Measurements from ENCODE around the gene ZNF611.
"Not testable (repeated sequence)": the region's sequence is repeated elsewhere in the genome, so short reads cannot be mapped to it uniquely, and the experiment has no call there.

ZNF611 gene

DNA sequence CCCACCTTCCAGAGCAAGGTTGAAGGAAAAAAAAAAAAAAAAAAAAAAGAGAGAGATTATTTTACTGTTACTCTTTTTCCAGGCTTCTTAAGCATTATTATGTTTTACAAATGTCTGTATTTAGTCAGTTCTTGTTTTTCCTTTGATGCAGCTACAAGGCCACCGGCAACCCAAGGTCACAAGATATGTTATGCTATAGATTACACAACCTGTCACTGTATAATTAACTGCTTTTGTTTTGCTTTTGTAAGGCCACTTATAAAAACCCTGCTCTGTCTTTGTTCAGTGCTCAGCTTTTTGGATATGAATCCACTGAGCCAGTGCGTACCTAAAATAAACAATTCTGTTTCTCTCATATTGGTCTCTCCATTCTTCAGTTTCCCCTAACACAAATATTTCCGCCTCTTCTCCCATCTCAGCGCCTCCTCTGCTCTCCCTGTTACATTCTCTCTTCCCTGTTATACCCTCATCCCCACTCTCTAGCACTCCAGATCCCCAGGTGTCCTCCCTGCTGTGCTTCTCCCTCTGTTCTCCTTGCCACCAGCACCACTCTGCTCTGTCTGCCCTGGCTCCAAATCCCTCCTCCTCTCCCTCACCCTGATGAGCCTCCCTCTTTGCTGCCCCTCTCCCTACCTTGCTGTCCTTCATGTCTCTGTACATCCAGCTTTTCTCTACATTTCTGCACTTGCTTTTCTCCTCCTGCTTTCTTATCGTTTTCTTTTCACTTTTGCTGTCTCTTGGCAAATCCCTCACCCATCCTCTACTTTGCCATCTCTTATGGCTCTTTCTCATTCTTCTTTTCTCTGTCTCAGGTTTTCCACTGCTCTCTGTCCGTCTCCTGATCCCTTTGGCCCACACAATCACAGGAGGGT lies 45.7 kb downstream of the ZNF611 start:
- not testable (repeated sequence) for ATAC-seq (replicated peaks); H3K27me3 Mint-ChIP-seq; DNase-seq; H3K9me3 Mint-ChIP-seq
- H3K27ac Mint-ChIP-seq: peak overlapping the region; percentile 84 to 94
- H3K4me3 Mint-ChIP-seq: peak overlapping the region; percentile 91 to 92
- H3K36me3 Mint-ChIP-seq (ENCODE audit: insufficient read depth): peaks cover 17% of the 10 kb centered on the region
- peaks cover 25 to 44% of the 10 kb centered on the region in 2 donors for H3K4me1 Mint-ChIP-seq (ENCODE audit: low read depth in 2 of 2)

DNA sequence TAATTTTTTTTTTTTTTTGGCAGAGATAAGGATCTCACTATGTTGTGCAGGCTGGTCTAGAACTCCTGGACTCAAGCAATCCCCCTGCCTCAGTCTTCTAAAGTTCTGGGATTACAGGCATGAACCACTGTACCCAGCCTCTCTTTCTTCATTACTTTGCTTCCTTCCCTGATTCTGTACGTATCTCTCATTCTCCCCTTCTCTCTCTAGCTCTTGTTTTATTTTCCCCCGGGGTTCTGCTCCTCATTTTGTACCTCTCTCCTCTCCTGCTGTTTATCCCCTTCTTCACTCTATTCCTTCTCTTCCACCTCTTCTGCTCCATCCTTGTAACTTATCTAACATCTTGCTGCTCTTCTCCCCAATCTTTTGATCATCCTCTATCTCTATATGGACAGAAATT lies 46.5 kb downstream of the ZNF611 start:
- peak overlapping the region in 1 of 2 donors; percentile 94 for H3K27ac Mint-ChIP-seq
- ATAC-seq (replicated peaks): no peak
- no peaks in the 10 kb centered on the region for H3K9me3 Mint-ChIP-seq
- H3K4me3 Mint-ChIP-seq: peak overlapping the region in 1 of 2 donors; percentile 92
- H3K36me3 Mint-ChIP-seq (ENCODE audit: insufficient read depth): peaks cover 17% of the 10 kb centered on the region
- peaks cover 25 to 44% of the 10 kb centered on the region in 2 donors for H3K4me1 Mint-ChIP-seq (ENCODE audit: low read depth in 2 of 2)
- H3K27me3 Mint-ChIP-seq: no peaks in the 10 kb centered on the region
- DNase-seq: no peak

DNA sequence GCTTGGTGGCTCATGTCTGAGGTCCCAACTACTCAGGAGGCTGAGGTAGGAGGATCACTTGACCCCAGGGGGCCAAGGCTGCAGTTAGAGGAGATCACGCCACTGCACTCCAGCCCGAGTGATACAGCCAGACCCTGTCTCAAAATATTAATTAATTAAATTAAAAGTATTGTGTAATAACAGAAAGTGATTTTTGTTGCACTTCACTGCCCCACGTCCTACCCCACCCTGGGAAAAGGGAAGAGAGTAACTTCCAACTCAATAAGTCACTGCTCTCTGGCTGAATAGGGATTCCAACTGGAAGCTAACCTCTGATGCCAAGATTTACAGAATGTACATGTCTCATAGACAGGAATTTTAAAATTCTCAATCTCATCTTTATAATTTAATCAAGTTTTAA lies 47.2 kb downstream of the ZNF611 start:
- no peaks in the 10 kb centered on the region for H3K9me3 Mint-ChIP-seq
- no peak overlapping the region for H3K27ac Mint-ChIP-seq
- peaks cover 17% of the 10 kb centered on the region for H3K36me3 Mint-ChIP-seq (ENCODE audit: insufficient read depth)
- ATAC-seq (replicated peaks): no peak
- no peaks in the 10 kb centered on the region for H3K27me3 Mint-ChIP-seq
- DNase-seq: no peak
- no peak overlapping the region for H3K4me3 Mint-ChIP-seq
- peaks cover 25 to 44% of the 10 kb centered on the region in 2 donors for H3K4me1 Mint-ChIP-seq (ENCODE audit: low read depth in 2 of 2)

DNA sequence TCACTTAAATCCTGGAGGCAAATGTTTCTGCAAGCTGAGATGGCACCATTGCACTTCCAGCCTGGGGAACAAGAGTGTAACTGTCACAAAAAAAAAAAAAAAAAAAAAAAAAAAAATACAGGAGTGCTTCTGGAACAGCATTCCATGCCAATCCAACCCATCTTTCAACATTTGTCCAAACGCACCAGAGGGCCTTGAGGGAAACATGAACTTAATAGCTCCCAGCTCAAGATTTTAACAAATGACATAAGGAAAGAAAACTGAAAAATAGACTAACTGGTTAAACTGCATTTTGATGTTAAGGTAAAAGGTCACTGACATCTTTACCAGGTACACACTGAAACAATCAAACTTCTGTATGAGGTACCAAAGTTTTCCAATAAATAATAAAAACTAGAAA lies 49.0 kb downstream of the ZNF611 start:
- Mint-ChIP-seq H3K36me3 (ENCODE audit: insufficient read depth) (peaks cover 12% of the 10 kb centered on the region), H3K9me3 (no peaks in the 10 kb centered on the region), H3K27ac (no peak overlapping the region), H3K4me1 (ENCODE audit: low read depth in 2 of 2) (peaks cover 22 to 46% of the 10 kb centered on the region in 2 donors), H3K27me3 (no peaks in the 10 kb centered on the region), H3K4me3 (no peak overlapping the region)
- DNase-seq (no peak), ATAC-seq (replicated peaks) (no peak)

DNA sequence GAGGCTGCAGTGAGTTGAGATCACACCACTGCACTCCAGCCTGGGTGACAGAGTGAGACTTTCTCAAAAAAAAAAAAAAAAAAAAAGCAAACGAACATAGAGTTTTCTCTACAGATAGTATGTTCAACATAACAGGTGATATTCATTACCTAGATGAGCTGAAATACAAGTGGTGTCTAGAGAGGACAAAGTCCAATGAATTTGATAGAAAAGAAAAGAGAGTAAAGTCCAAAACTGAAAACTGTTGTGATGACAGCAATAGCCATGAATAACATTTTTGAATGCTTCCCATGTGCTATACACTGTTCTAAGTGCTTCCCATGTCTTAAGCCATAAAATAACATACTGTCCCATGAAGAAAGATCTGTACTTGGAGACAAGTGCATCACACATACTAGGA lies 53.6 kb downstream of the ZNF611 start:
- not testable (repeated sequence) for ATAC-seq (replicated peaks); H3K27me3 Mint-ChIP-seq; H3K9me3 Mint-ChIP-seq; H3K36me3 Mint-ChIP-seq (ENCODE audit: insufficient read depth); H3K4me3 Mint-ChIP-seq; DNase-seq; H3K27ac Mint-ChIP-seq
- H3K4me1 Mint-ChIP-seq (ENCODE audit: low read depth in 2 of 2): peaks cover 12 to 26% of the 10 kb centered on the region in 2 donors

DNA sequence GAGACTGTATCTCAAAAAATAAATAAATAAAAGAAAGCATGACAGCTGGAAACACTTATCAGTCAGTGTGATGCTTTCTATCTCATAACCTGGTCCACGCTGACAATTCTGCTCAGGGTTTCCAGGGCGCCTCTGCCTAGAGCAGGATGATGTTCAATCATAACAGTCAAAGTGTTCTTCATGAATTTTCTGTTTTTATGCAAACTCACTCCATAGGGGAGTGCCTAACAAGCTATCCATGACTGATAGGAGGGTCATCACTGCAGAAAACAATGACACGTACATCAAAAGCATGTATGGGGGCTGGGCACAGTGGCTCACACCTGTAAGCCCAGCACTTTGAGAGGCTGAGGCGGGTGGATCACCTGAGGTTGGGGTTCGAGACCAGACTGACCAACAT lies 55.2 kb downstream of the ZNF611 start:
- H3K4me3 Mint-ChIP-seq: no peak overlapping the region
- H3K27me3 Mint-ChIP-seq: no peaks in the 10 kb centered on the region
- no peaks in the 10 kb centered on the region for H3K9me3 Mint-ChIP-seq
- ATAC-seq (replicated peaks): no peak
- peak overlapping the region in 1 of 2 donors; percentile 44 for H3K27ac Mint-ChIP-seq
- H3K36me3 Mint-ChIP-seq (ENCODE audit: insufficient read depth): peaks cover 5% of the 10 kb centered on the region
- H3K4me1 Mint-ChIP-seq (ENCODE audit: low read depth in 2 of 2): peaks cover 15 to 27% of the 10 kb centered on the region in 2 donors
- no peak for DNase-seq

DNA sequence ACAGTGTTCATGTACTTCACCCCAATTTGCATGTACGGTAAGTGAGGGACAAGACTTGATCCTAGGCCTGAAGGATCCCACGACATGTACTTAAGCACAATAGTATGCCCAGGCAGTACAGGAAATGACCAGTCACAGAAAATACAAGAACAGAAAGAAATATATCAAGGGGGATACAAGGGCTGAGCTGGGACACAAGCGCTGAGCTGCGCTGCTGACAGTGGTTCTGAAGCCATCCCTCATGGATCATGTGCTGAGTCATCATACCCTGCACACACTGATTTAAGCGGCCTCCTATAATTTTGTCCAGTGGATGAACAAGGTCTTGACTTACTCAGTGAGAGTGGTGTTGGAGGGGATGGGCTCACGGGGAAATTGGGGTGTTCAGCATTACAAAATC lies 59.6 kb downstream of the ZNF611 start:
- H3K36me3 Mint-ChIP-seq (ENCODE audit: insufficient read depth); H3K4me3 Mint-ChIP-seq; DNase-seq; ATAC-seq (replicated peaks); H3K9me3 Mint-ChIP-seq; H3K27me3 Mint-ChIP-seq: not testable (repeated sequence)
- Mint-ChIP-seq H3K27ac (peak overlapping the region; percentile 22 to 23), H3K4me1 (ENCODE audit: low read depth in 2 of 2) (peaks cover 22 to 30% of the 10 kb centered on the region in 2 donors)

DNA sequence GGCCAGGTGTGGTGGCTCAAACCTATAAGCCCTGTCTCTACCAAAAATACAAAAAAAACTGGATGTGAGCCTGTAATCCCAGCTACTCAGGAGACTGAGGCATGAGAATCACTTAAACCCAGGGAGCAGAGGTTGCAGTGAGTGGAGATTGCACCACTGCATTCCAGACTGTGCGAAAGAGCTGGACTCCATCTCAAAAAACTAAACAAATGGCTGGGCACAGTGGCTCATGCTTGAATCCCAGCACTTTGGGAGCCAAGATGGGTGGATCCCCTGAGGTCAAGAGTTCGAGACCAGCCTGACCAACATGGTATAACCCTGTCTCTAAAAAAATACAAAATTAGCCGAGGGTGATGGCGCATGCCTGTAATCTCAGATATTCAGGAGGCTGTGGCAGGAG lies 61.8 kb downstream of the ZNF611 start:
- no peaks in the 10 kb centered on the region for H3K9me3 Mint-ChIP-seq
- H3K4me1 Mint-ChIP-seq (ENCODE audit: low read depth in 2 of 2): peaks cover 18 to 30% of the 10 kb centered on the region in 2 donors
- no peaks in the 10 kb centered on the region for H3K27me3 Mint-ChIP-seq
- H3K4me3 Mint-ChIP-seq: peak overlapping the region in 1 of 2 donors; percentile 40
- ATAC-seq (replicated peaks) (no peak), DNase-seq (no peak)
- peaks cover 10% of the 10 kb centered on the region for H3K36me3 Mint-ChIP-seq (ENCODE audit: insufficient read depth)
- peak overlapping the region in 1 of 2 donors; percentile 41 for H3K27ac Mint-ChIP-seq

DNA sequence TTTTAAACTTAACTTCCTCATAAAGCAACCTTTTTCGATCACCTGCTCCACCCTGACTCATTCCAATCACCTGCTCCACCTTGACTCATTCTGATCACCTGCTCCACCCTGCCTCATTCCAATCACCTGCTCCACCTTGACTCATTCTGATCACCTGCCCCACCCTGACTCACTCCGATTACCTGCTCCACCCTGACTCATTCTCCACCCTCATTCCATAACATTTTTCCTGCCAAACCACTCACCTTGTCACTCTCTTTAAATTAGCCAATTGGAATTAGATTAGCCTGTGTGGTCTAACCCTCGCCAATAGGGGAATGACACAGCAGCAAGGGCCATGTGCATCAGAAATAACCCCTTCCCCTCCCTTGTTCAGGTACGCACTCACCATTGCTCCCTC lies 64.8 kb downstream of the ZNF611 start:
- Mint-ChIP-seq H3K27ac (no peak overlapping the region), H3K4me1 (ENCODE audit: low read depth in 2 of 2) (peaks cover 11 to 22% of the 10 kb centered on the region in 2 donors), H3K9me3 (no peaks in the 10 kb centered on the region), H3K4me3 (no peak overlapping the region), H3K36me3 (ENCODE audit: insufficient read depth) (peaks cover 9% of the 10 kb centered on the region), H3K27me3 (no peaks in the 10 kb centered on the region)
- DNase-seq (no peak), ATAC-seq (replicated peaks) (no peak)

DNA sequence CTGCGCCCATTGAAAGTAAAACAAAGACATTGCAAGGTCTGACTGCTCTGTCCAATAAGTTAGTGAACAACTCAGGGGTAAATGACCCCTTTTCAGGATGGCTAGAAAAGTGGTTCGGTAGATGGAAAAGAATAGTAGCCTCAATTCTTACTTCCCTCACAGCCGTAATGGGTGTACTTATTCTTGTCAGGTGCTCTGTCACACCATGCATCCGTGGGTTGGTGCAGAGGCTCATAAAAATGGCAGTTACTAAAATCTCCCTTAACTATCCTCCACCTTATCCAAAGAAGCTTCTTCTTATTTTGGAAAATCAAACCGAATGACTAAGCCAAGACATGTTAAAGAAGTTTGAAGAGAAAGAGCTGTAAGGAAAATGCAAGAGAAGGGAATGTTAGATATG lies 65.3 kb downstream of the ZNF611 start:
- Mint-ChIP-seq H3K4me1 (ENCODE audit: low read depth in 2 of 2) (peaks cover 8 to 18% of the 10 kb centered on the region in 2 donors), H3K4me3 (no peak overlapping the region), H3K9me3 (no peaks in the 10 kb centered on the region), H3K27me3 (no peaks in the 10 kb centered on the region), H3K36me3 (ENCODE audit: insufficient read depth) (peaks cover 9% of the 10 kb centered on the region), H3K27ac (no peak overlapping the region)
- ATAC-seq (replicated peaks): no peak
- DNase-seq: no peak

DNA sequence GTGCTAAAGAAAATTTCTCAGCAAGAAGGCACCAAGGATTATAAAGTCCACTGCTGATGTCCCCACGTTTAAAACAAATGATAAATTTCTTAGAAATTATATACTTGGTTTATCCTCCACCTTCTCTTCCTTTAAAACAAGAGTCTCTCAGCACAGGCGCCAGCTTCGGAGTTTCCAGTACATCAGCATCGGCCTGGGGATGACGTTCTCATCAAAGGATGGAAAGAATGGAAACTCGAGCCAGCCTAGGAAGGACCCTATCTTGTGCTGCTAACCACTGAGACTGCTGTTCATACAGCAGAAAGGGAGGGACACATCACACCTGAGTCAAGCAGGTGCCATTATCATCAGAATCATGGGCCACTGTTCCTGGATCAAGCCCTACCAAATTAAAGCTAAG lies 66.9 kb downstream of the ZNF611 start:
- peaks cover 5% of the 10 kb centered on the region for H3K36me3 Mint-ChIP-seq (ENCODE audit: insufficient read depth)
- peak overlapping the region in 1 of 2 donors; percentile 51 for H3K27ac Mint-ChIP-seq
- H3K9me3 Mint-ChIP-seq: no peaks in the 10 kb centered on the region
- no peak for DNase-seq
- peaks cover 3 to 5% of the 10 kb centered on the region in 2 donors for H3K4me1 Mint-ChIP-seq (ENCODE audit: low read depth in 2 of 2)
- H3K4me3 Mint-ChIP-seq: no peak overlapping the region
- no peaks in the 10 kb centered on the region for H3K27me3 Mint-ChIP-seq
- ATAC-seq (replicated peaks): no peak

DNA sequence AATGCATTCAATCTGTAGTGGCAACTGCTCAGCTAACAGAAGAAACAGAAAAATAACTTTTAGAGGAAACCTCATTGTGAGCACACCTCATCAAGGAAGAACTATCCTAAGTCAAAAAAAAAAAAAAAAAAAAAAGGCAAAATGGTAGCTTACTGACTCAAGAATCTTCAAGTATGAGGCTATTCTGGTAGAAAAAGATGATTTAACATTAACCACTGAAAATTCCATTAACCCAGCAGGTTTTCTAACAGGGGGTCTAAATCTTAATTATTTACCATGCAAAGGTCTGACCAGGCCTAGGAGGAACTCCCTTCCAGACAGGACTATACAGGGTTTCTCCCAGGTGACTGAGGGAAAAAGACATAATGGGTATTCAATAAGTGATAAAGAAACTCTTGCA lies 68.3 kb downstream of the ZNF611 start:
- no peaks in the 10 kb centered on the region for H3K9me3 Mint-ChIP-seq
- H3K4me1 Mint-ChIP-seq (ENCODE audit: low read depth in 2 of 2): peaks cover 4 to 5% of the 10 kb centered on the region in 2 donors
- no peaks in the 10 kb centered on the region for H3K27me3 Mint-ChIP-seq
- no peak for DNase-seq
- ATAC-seq (replicated peaks): no peak
- H3K27ac Mint-ChIP-seq: peak overlapping the region in 1 of 2 donors; percentile 67
- no peak overlapping the region for H3K4me3 Mint-ChIP-seq
- H3K36me3 Mint-ChIP-seq (ENCODE audit: insufficient read depth): peaks cover 5% of the 10 kb centered on the region

DNA sequence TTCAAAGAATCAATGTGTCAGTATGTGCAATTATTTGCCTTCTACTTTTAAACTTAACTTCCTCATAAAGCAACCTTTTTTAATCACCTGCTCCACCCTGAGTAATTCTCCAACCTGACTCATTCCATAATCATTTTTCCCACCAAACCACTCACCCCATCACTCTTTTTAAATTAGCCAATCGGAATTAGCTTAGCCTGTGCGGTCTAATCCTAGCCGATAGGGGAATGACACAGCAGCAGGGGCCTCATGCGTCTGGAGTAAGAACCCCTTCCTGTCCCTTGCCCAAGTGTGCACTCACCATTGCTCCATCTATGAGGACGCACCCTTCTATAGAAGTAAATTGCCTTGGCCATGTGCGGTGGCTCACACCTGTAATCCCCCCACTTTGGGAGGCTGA lies 69.3 kb downstream of the ZNF611 start:
- Mint-ChIP-seq H3K4me3 (no peak overlapping the region), H3K27ac (peak overlapping the region in 1 of 2 donors; percentile 68), H3K36me3 (ENCODE audit: insufficient read depth) (peaks cover 5% of the 10 kb centered on the region), H3K9me3 (no peaks in the 10 kb centered on the region), H3K27me3 (no peaks in the 10 kb centered on the region), H3K4me1 (ENCODE audit: low read depth in 2 of 2) (peaks cover 4 to 5% of the 10 kb centered on the region in 2 donors)
- ATAC-seq (replicated peaks): no peak
- no peak for DNase-seq

DNA sequence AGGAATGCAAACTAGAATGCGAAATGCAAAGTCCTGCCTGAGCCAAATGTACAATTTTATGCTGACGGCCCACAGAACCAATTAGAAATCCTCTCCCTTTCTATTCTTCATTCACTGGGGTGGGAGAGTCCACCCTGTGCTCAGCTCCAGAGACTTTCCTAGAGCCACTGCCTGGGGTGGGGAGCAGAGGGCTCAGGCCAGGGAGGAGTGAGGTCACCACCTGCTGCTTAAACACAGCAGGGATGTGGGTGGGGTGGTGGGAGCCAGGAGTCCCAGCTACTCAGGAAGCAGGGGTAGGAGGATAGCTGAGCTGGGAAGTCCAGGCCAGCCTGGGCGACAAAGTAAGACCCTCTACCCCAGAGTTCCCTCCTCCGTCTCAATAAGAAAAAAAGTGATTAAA lies 69.8 kb downstream of the ZNF611 start:
- no peak overlapping the region for H3K4me3 Mint-ChIP-seq
- no peaks in the 10 kb centered on the region for H3K9me3 Mint-ChIP-seq

More for the DNA sequence above, 69.8 kb downstream of the ZNF611 start:
- Mint-ChIP-seq H3K36me3 (ENCODE audit: insufficient read depth) (peaks cover 3% of the 10 kb centered on the region), H3K27me3 (no peaks in the 10 kb centered on the region), H3K4me1 (ENCODE audit: low read depth in 2 of 2) (peaks cover 4 to 5% of the 10 kb centered on the region in 2 donors), H3K27ac (no peak overlapping the region)
- no peak for ATAC-seq (replicated peaks)
- no peak for DNase-seq
